MG63 (cell line): ENCODE data around the gene IL5RA. TPM values are rescaled to one million over a fixed set of nuclear protein-coding genes. Genes with fewer than 3 reads are reported as not detected.

Source experiments
- DNase-seq: peaks from one replicate; pipeline ENCODE4 v3.0.0-alpha.2; 2020
- H3K27me3 ChIP-seq: fragments of 250-450 bp; sonication (Bioruptor Pico); 2 replicates; pipeline ENCODE4 v1.5.1; 2020; ENCODE audit warnings: mild to moderate bottlenecking, moderate library complexity
- H3K36me3 ChIP-seq: fragments of 250-450 bp; sonication (Bioruptor Pico); 2 replicates; pipeline ENCODE4 v1.5.1; 2020; ENCODE audit warnings: mild to moderate bottlenecking, moderate library complexity
- H3K4me3 ChIP-seq: fragments of 250-450 bp; sonication (Bioruptor Pico); 2 replicates; pipeline ENCODE4 v1.5.1; 2020; ENCODE audit warnings: mild to moderate bottlenecking, moderate library complexity
- H3K9me3 ChIP-seq: fragments of 250-450 bp; sonication (Bioruptor Pico); 2 replicates; pipeline ENCODE4 v1.5.1; 2020; ENCODE audit warnings: mild to moderate bottlenecking, moderate library complexity
- total RNA-seq: library from RNA; depleted of rRNA; stranded (reverse); fragments of >200 nt; shearing (Covaris generic); gene quantifications from 2 replicates; pipeline ENCODE4 v1.2.3, GENCODE V29; 2014; ENCODE audit warnings: low replicate concordance; rRNA removed

The IL5RA gene, protein sequence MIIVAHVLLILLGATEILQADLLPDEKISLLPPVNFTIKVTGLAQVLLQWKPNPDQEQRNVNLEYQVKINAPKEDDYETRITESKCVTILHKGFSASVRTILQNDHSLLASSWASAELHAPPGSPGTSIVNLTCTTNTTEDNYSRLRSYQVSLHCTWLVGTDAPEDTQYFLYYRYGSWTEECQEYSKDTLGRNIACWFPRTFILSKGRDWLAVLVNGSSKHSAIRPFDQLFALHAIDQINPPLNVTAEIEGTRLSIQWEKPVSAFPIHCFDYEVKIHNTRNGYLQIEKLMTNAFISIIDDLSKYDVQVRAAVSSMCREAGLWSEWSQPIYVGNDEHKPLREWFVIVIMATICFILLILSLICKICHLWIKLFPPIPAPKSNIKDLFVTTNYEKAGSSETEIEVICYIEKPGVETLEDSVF
- total RNA-seq, result not detected in 2 replicates

DNA sequence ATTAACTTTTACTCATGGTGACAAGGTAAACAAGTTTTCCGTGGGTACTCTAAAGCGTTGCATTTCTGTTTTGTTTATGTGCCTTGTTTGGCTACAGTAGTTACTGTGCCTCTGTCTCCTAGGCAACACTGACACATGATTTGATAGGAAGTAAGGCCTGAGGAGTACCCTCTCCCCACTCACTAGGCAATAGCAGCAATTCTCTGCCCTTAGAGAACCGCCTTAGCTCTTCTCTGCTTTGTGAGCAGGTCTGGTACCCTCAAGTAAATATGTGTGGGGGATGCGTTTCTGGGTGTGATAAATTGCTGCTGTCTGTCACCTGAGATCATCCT, at the start of gene IL5RA:
Gene IL5RA, minus strand, starts transcription at position 76 of the 332 bp plus-strand sequence. CDS start 5,390 bp downstream, outside the sequence.
- H3K36me3 ChIP-seq, result no peaks in the 10 kb centered on the region

DNA sequence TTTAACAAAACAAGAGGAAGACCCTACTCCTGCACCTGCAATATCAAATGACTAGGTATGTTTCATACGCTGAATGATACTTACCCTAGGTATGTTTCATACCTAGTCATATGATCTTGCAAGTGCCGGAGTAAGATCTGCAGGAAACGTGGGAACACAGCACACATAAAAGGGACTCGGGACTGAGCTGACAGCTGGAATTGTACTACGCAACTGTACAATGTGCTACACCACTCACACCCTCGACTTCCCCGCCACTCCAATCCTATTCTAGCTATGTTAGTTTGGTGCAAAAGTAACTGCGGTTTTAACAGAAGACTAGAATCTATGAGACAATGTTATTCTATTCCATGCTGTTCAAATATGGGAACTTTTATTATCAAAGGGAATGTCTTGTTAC, 47.3 kb upstream of the IL5RA start:
- no peak overlapping the region for H3K4me3 ChIP-seq
- H3K9me3 ChIP-seq, result no peaks in the 10 kb centered on the region
- DNase-seq, result no peak
- H3K36me3 ChIP-seq, result peaks cover 22% of the 10 kb centered on the region
- no peaks in the 10 kb centered on the region for H3K27me3 ChIP-seq

More for the DNA sequence above, at the start of gene IL5RA:
- Histone ChIP-seq H3K27me3 (no peaks in the 10 kb centered on the region), H3K9me3 (no peaks in the 10 kb centered on the region), H3K4me3 (no peak within 1 kb of the TSS)
- DNase-seq, result no peak

DNA sequence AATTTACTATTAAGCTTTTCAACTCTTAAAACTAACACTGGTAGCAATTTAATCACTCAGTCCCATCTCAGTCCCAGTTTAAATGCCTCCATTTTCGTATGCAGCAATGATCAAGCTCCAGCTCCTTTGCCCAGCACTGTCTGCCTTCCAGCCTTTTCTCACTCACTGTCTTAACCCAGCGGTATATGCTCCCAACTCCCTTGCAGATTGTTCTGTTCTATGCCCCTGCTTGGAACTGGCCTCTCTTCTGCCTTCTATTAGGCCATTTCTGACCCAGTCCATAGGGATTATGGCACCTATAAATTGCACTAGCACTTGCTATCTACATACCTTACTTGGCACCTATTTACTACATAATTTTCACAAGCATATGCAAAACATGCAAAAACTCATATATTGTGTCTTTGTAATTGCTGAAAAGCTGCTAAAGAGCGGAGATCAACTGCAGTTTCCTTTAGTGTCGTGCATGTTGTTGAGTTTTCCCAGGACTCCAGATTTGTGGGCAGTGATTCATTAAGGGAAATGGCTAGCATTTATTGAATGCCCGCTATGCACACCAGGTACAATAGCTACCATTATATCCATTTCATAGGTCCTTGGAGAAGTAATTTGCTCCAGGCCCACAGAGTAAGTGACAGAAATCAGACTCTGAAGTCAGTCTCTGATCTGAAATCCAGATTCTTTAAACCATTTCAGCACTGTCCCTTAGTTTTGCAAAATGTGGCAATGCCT, 44.9 kb upstream of the IL5RA start:
- Histone ChIP-seq H3K9me3 (no peaks in the 10 kb centered on the region), H3K27me3 (no peaks in the 10 kb centered on the region), H3K4me3 (no peak overlapping the region), H3K36me3 (peaks cover 27% of the 10 kb centered on the region)
- DNase-seq, result no peak

DNA sequence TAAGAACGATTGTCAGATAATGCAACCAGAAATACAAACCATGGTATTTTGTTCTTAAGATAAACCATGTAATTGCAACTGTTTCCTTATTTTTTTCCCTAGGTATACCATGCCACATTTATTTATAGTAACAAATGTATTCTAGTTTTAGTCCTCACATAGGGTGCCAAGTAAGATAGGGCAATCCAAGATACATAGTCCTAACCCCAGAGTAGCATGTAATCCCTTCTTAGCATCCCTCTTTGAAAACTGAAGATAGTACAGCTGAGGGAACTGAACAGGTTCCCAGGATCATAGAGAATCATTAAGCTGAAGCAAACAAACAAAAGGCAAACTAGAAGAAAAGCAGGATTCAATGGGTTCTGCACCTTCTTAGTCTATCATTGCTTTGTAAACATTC, 41.3 kb upstream of the IL5RA start:
- no peak for DNase-seq
- H3K27me3 ChIP-seq, result no peaks in the 10 kb centered on the region
- no peak overlapping the region for H3K4me3 ChIP-seq
- peaks cover 46% of the 10 kb centered on the region for H3K36me3 ChIP-seq
- H3K9me3 ChIP-seq, result no peaks in the 10 kb centered on the region

DNA sequence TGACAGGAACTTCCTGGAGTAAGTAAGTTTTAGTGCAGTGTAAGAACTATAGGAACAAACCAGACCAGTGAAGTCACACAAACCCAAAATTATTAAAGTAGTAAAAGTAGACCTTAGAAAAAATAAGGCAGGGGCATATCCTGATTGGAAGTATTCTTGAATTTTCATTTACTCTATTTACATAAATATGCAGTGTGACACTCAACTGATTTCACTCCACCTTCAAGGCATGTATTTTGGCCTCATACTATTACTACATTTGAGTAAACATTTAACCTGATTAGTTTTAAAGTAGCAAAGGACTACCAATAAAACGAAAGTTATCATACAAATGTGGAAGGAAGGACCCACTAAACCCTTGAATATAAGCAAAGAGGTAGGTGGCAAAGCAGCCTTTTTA, 39.4 kb upstream of the IL5RA start:
- no peak for DNase-seq
- Histone ChIP-seq H3K9me3 (no peaks in the 10 kb centered on the region), H3K36me3 (peaks cover 52% of the 10 kb centered on the region), H3K27me3 (no peaks in the 10 kb centered on the region), H3K4me3 (no peak overlapping the region)

DNA sequence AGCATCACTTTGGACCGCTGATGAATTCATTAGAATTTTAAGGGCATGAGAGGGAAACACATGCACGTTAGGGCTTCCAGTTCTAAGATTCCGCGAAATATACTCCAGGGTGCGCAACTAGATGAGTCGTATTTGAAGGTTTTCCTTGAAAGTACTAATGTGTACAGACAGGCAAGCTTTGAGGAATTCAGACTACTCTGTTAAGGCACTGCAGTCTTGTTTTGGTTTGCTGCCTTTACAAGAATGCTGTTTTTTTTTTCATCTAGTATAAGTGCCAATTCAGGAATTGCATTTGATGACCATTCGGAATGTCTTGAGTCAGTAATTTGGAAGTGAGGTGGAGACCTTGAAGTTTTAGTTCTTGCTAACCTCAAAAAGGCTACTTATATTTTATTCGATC, 35.7 kb upstream of the IL5RA start:
- H3K36me3 ChIP-seq, result peaks cover 55% of the 10 kb centered on the region
- H3K27me3 ChIP-seq, result no peaks in the 10 kb centered on the region
- H3K4me3 ChIP-seq, result no peak overlapping the region
- H3K9me3 ChIP-seq, result no peaks in the 10 kb centered on the region
- no peak for DNase-seq

DNA sequence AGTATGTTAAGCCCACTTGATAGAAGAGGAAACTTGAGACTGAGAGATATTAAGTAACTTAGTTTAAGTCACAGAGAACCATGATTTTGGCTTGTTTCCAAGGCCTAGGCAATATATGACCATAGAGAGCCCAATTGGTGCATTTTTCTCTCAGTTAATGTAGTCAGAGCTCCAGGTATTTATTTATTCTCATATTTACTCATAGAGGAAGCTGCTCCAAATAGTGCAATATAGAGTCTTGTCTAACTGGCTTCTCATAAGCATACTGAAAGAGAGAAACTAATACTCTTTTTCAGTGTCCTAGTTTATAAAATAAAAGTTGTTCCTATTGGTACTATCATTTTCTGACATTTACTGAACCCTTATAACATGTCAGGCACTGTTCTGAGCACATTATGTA, 31.8 kb upstream of the IL5RA start:
- H3K36me3 ChIP-seq, result peaks cover 49% of the 10 kb centered on the region
- no peak overlapping the region for H3K4me3 ChIP-seq
- no peaks in the 10 kb centered on the region for H3K27me3 ChIP-seq
- H3K9me3 ChIP-seq, result no peaks in the 10 kb centered on the region
- DNase-seq, result no peak

DNA sequence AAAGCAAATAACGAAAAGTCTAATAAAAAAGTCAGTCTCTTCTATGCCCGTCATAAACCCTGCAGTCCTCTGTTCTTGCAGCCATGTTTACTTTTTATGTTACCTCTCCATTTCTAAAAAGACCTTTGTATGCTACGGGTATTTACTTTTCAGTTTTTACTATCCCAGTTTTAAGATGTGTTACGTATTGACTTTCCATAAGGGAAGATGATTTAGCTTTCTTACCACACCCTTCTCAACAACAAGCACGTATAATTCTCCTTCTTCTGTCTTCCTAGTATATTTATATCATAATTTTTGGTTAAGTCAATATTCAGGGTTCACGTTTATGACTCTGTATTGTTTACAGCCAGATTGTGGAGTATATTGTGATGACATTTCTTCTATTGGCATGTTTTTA, 27.4 kb upstream of the IL5RA start:
- H3K4me3 ChIP-seq, result no peak overlapping the region
- H3K27me3 ChIP-seq, result no peaks in the 10 kb centered on the region
- H3K9me3 ChIP-seq, result no peaks in the 10 kb centered on the region
- no peak for DNase-seq
- peaks cover 26% of the 10 kb centered on the region for H3K36me3 ChIP-seq

DNA sequence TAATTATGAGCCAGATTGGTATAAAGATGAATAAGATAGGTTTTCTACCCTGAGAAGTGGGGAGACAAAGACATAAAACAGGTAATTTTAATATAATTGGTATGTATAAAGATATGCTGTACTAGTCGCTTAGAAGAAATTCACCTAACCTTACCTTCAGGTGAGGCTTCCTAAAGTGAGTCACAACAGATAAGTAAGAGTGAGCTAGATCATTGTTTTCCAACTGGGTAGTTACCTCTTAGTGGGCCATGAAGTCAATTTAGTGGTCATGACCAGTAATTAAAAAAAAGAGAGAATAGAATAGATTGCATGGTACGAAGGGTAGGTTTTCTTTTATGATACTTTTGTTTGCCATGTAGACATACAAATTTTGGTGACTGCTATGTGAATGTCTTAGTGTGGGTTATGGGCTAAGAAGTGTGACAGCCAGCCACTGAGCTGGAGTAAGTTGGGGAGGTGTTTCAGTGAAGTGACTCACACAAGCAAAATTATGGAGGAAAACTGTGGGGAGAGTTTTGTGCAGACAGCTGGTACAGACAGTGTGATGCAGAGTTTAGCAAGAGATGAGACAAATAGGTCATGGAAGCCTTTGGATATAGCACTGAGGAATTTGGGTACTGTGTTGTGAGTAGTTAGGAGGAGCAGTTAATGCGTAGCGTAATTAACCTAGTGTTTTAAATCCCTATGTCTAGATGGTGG, 24.7 kb upstream of the IL5RA start:
- H3K27me3 ChIP-seq, result no peaks in the 10 kb centered on the region
- no peaks in the 10 kb centered on the region for H3K9me3 ChIP-seq
- H3K4me3 ChIP-seq, result no peak overlapping the region
- DNase-seq, result no peak
- peaks cover 20% of the 10 kb centered on the region for H3K36me3 ChIP-seq

DNA sequence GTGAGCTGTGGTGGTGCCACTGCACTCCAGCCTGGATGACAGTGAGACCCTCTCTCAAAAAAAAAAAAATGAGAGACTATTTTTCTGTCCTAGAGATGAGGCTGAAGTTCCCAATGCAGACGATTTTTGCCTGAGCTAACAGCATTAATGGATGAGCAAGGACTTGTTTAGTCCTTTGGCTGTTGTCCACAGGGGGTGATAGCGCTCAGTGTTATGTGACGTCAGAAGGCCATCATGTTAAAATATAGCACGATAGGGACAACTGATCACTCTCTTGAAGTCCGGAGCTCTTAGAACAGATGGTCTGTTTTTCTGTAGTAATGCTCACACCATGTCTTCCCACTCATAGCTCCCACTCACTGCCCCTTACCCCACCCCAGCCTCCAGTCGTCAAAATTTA, 23.3 kb upstream of the IL5RA start:
- H3K27me3 ChIP-seq, result no peaks in the 10 kb centered on the region
- H3K36me3 ChIP-seq, result peaks cover 27% of the 10 kb centered on the region
- H3K4me3 ChIP-seq, result no peak overlapping the region
- H3K9me3 ChIP-seq, result no peaks in the 10 kb centered on the region
- DNase-seq, result no peak

DNA sequence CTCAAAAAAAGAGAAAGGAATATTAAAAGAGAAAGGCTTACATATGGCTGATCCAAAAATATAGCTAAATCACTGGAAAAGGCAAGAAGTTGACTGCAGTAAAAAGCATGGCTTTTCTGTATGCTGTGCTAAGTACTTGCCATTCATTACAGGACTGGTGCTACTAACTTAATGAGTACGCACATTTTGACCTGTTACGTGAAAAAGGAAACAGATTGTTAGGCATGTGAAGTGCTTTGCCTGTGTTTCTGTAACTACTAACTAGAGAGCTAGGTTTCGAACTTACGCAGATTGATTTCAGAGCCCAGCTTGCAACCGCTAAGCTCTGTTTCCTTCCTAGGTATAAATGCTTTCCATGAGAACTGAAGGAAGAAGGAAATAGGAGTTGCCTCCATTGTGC, 19.4 kb upstream of the IL5RA start:
- Histone ChIP-seq H3K4me3 (no peak overlapping the region), H3K27me3 (no peaks in the 10 kb centered on the region)
- DNase-seq, result no peak

DNA sequence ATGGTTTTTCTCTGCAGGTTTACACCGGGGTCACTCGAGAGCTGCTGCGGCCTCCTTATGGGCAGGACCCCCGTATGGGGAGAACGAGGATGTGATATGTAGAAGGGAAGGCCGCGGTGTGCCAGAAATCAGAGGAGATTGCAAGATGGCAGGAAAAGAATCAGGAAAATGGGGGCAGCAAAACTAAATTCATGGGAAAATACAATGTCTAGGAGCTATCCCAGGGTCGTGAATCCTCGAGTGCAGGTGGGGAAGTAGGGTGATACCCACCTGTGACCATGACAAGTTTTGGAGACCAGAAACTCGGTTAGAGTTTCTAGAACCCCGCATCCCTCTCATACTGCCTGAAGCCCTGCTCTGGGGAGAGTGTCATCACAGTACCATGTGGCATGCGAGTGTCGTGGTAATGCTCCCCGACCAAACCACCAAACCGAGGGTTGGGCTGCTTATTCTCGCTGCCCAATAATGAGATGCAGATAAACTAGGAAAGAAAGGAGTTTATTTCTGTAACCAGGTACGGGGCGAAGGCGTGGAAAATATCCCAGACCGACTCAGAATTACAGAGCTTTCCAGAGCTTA, 17.3 kb upstream of the IL5RA start:
- DNase-seq, result no peak
- Histone ChIP-seq H3K9me3 (no peaks in the 10 kb centered on the region), H3K36me3 (peaks cover 28% of the 10 kb centered on the region), H3K27me3 (no peaks in the 10 kb centered on the region), H3K4me3 (peak overlapping the region; percentile 90)

More for the DNA sequence above, 19.4 kb upstream of the IL5RA start:
- Histone ChIP-seq H3K9me3 (no peaks in the 10 kb centered on the region), H3K36me3 (peaks cover 28% of the 10 kb centered on the region)

DNA sequence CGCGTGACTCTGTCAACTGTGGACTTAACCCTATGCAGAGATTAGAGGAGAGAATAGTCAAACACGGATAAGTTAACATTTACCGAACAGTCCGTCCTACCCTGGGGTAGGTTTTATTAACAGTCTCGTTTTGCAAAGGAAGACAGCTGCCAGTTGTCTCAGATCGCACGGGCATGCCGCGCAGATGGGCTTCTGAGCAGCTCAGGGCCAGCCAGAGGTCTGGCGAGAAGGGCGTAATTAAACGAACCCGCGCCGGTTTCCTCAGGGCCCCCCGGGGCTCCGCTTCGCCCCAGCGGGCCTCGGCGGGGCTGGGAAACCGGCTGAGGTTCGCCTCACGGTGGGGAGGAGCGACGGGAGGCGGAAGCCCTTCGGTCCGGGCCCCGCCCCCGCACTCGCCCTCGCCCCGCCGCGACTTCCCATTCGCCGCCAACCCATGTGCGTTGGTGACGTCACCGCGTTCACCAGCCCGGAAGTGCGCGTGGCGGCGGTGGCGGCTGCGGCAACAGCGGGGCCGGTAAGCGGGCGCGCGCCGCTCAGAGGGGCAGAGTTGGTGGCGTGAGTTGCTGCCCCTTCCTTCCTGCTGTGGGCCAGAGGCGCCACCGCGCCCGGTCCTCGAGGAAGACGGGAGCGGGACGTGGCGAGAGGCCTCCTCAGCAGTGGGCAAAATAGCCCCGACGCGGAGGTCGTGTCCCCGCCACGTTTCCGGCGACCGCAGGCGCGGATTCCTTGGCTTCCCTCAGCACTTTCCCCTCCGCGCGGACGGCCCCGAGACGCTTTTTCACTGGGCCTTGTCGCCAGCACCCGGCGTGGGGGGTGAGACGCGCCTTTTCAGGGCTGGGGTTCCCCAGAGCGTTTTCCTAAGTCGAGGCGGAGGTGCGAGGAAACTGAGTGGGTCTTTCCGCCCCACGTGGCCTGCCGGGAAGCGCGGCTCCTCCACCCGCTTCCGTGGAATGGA, 16.6 kb upstream of the IL5RA start, which contains the start of gene TRNT1:
Gene TRNT1, plus strand, starts transcription at position 464 of the 955 bp plus-strand sequence. CDS start 2,101 bp downstream, outside the sequence.
- H3K36me3 ChIP-seq, result peaks cover 28% of the 10 kb centered on the region
- H3K4me3 ChIP-seq, result peak within 1 kb of the TSS; percentile 90
- H3K27me3 ChIP-seq, result no peaks in the 10 kb centered on the region
- no peaks in the 10 kb centered on the region for H3K9me3 ChIP-seq
- DNase-seq, result peak; percentile 90

DNA sequence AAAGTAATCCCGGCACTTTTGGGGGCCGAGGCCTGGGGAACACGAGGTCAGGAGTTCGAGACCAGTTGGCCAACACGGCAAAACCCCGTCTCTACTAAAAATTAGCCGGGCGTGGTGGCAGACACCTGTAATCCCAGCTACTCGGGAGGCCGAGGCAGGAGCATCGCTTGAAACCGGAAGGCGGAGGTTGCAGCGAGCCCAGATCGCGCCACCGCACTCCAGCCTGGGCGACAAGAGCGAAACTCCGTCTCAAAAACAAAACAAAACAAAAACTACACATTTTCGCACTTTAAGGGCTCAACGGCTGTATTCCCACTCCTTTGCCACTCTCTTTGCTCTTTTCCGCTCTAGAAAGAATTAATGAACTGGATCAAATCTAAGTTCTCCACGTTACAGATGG, 15.8 kb upstream of the IL5RA start:
- Histone ChIP-seq H3K9me3 (no peaks in the 10 kb centered on the region), H3K36me3 (peaks cover 28% of the 10 kb centered on the region), H3K27me3 (no peaks in the 10 kb centered on the region), H3K4me3 (peak overlapping the region; percentile 90)
- DNase-seq, result no peak

DNA sequence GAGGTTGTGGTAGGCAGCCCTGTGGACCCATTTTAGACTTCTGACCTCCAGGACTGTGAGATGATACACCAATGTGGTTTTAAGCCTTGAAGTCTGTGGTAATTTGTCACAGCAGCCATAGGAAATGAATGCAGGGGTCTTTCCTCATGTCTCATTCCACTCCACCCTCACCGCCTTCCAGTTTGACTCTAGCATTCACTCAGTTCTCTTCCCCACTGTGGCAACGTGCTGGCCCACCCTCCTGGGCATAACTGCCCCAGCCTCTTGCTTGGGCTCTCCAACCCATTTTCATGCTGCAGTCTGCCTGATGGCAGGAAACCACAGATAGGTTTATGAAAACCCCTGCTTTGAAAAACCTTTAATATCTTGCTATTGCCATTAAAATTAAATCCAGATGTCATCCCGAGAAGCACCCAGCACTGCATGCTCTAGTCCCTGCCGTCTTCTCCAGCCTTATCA, 9.2 kb upstream of the IL5RA start:
- Histone ChIP-seq H3K4me3 (no peak overlapping the region), H3K27me3 (no peaks in the 10 kb centered on the region), H3K36me3 (no peaks in the 10 kb centered on the region), H3K9me3 (no peaks in the 10 kb centered on the region)
- no peak for DNase-seq

DNA sequence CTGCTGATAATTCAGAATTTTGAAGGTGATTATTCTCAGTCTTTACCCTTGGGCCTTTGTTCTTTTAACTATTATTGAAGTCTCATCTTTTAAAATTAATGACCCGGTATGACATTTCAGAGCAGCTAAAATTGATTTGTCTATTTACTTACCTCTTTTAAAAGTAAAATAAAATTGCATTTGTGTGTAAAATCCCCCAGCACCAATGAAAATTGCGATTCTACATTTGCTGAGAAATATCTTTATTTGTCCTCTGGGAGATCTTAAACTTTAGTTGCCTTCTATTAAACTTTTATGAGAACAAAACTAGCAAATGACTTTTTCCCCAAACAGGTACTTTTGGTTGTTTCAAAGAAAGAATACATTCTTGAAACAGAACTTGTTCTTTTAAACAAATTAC, 7.5 kb upstream of the IL5RA start:
- H3K36me3 ChIP-seq, result no peaks in the 10 kb centered on the region

More for the DNA sequence above, 7.5 kb upstream of the IL5RA start:
- DNase-seq, result no peak
- H3K4me3 ChIP-seq, result no peak overlapping the region
- H3K9me3 ChIP-seq, result no peaks in the 10 kb centered on the region
- H3K27me3 ChIP-seq, result no peaks in the 10 kb centered on the region
